ENCODE results near the gene CFAP45.

The CFAP45 gene

GRCh38 chr1:159927211-159927848, 27.4 kb upstream of the CFAP45 start:
- Histone ChIP-seq H3K4me1 (ENCODE audit: control insufficient read depth, insufficient read depth, low read length) (peaks cover 22% of the 10 kb centered on the region), H3K36me3 (ENCODE audit: control insufficient read depth, insufficient read depth, low read length) (peaks cover 4% of the 10 kb centered on the region), H3K27me3 (ENCODE audit: control insufficient read depth, insufficient read depth, low read length) (no peaks in the 10 kb centered on the region), H3K4me3 (ENCODE audit: low read length) (no peak overlapping the region), H3K9ac (ENCODE audit: low read length) (no peak overlapping the region), H3K9me3 (ENCODE audit: control insufficient read depth, low read length) (no peaks in the 10 kb centered on the region)

DNA sequence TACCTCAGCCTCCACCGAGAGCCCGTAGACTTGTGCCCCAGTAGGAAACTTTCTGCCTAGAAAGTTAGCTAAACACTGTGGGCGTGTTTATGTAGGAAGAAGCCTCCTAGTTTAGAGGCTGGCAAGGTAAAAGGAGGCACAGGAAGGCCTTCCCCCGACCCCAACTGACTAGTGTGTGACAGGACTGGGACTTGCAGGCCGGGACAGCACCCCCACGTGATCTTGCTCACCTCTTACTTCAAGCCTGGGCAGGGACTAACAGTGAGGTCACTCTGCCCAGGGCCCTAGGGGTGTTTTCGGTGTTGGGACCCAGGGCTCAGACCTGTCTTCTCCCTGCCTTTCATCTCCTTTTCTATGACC, 25.7 kb upstream of the CFAP45 start:
- Histone ChIP-seq H3K4me1 (ENCODE audit: control insufficient read depth, insufficient read depth, low read length) (peaks cover 38% of the 10 kb centered on the region), H3K9ac (ENCODE audit: low read length) (peak overlapping the region; percentile 98), H3K36me3 (ENCODE audit: control insufficient read depth, insufficient read depth, low read length) (peaks cover 21% of the 10 kb centered on the region), H3K27me3 (ENCODE audit: control insufficient read depth, insufficient read depth, low read length) (no peaks in the 10 kb centered on the region), H3K4me3 (ENCODE audit: low read length) (peak overlapping the region; percentile 97), H3K9me3 (ENCODE audit: control insufficient read depth, low read length) (no peaks in the 10 kb centered on the region)

- H3K36me3 ChIP-seq (ENCODE audit: control insufficient read depth, insufficient read depth, low read length), result peaks cover 27% of the 10 kb centered on the region
- H3K9ac ChIP-seq (ENCODE audit: low read length), result peak within 1 kb of the TSS; percentile 98
- peak within 1 kb of the TSS; percentile 97 for H3K4me3 ChIP-seq (ENCODE audit: low read length)
- H3K9me3 ChIP-seq (ENCODE audit: control insufficient read depth, low read length), result no peaks in the 10 kb centered on the region
- H3K4me1 ChIP-seq (ENCODE audit: control insufficient read depth, insufficient read depth, low read length), result peaks cover 45% of the 10 kb centered on the region
- H3K27me3 ChIP-seq (ENCODE audit: control insufficient read depth, insufficient read depth, low read length), result no peaks in the 10 kb centered on the region
These were observed 25.1 kb upstream of the CFAP45 start, which contains the start of gene TAGLN2 for GRCh38 chr1:159924791-159925718. TAGLN2 (minus strand) TSS chr1:159925507; CDS start chr1:159920509, 4,998 bp downstream.

- H3K36me3 ChIP-seq (ENCODE audit: control insufficient read depth, insufficient read depth, low read length), result peaks cover 36% of the 10 kb centered on the region
- H3K4me3 ChIP-seq (ENCODE audit: low read length), result peak overlapping the region; percentile 97
- H3K9me3 ChIP-seq (ENCODE audit: control insufficient read depth, low read length), result no peaks in the 10 kb centered on the region
- no peaks in the 10 kb centered on the region for H3K27me3 ChIP-seq (ENCODE audit: control insufficient read depth, insufficient read depth, low read length)
- H3K4me1 ChIP-seq (ENCODE audit: control insufficient read depth, insufficient read depth, low read length), result peaks cover 49% of the 10 kb centered on the region
- H3K9ac ChIP-seq (ENCODE audit: low read length), result peak overlapping the region; percentile 98
These were observed 24.2 kb upstream of the CFAP45 start for GRCh38 chr1:159924025-159924790.

- Histone ChIP-seq H3K9me3 (ENCODE audit: control insufficient read depth, low read length) (no peaks in the 10 kb centered on the region), H3K36me3 (ENCODE audit: control insufficient read depth, insufficient read depth, low read length) (peaks cover 42% of the 10 kb centered on the region), H3K4me3 (ENCODE audit: low read length) (peak overlapping the region; percentile 97), H3K9ac (ENCODE audit: low read length) (peak overlapping the region; percentile 98), H3K4me1 (ENCODE audit: control insufficient read depth, insufficient read depth, low read length) (peaks cover 57% of the 10 kb centered on the region), H3K27me3 (ENCODE audit: control insufficient read depth, insufficient read depth, low read length) (no peaks in the 10 kb centered on the region)
These were observed 23.4 kb upstream of the CFAP45 start for GRCh38 chr1:159923203-159924024.

DNA sequence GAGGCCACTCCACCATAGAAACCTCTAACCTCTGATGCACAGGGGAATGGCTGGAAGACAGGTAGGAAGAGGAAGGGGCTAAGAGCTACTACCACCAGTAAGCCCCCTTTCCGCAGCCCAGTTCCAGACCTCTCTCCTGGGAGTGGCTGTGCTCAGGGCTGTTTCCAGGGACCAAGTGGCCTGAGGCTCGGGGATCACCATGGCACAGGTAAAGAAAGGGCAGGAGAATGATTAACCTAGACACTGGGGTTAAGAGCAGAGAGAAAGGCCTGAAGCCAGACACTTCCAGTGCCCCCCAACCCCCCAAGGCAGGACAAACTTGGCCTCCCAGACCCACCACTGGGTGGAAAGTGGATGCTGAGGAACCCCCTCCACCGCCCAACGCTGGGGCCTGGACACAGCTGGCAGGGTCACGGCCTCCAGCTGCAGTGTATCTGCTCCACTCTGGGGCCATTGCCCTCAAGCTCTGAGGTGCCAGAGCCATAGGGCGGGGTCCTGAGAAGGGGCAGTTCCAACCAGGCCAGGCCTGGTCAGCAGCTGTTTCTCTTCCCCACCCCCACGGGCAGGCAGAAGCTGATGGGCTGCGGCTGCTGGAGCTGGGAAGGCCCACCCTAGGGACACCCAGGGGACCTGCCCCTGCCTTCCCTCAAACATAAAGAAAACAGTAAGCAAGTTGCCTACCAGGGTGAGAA, 22.7 kb upstream of the CFAP45 start:
- H3K27me3 ChIP-seq (ENCODE audit: control insufficient read depth, insufficient read depth, low read length), result no peaks in the 10 kb centered on the region
- H3K36me3 ChIP-seq (ENCODE audit: control insufficient read depth, insufficient read depth, low read length), result peaks cover 44% of the 10 kb centered on the region
- H3K9ac ChIP-seq (ENCODE audit: low read length), result peak overlapping the region; percentile 98
- H3K4me3 ChIP-seq (ENCODE audit: low read length), result peak overlapping the region; percentile 97
- peaks cover 65% of the 10 kb centered on the region for H3K4me1 ChIP-seq (ENCODE audit: control insufficient read depth, insufficient read depth, low read length)
- H3K9me3 ChIP-seq (ENCODE audit: control insufficient read depth, low read length), result no peaks in the 10 kb centered on the region

- H3K9ac ChIP-seq (ENCODE audit: low read length), result peak overlapping the region; percentile 98
- peak overlapping the region; percentile 97 for H3K4me3 ChIP-seq (ENCODE audit: low read length)
- H3K9me3 ChIP-seq (ENCODE audit: control insufficient read depth, low read length), result no peaks in the 10 kb centered on the region
- H3K36me3 ChIP-seq (ENCODE audit: control insufficient read depth, insufficient read depth, low read length), result peaks cover 44% of the 10 kb centered on the region
- H3K27me3 ChIP-seq (ENCODE audit: control insufficient read depth, insufficient read depth, low read length), result no peaks in the 10 kb centered on the region
- H3K4me1 ChIP-seq (ENCODE audit: control insufficient read depth, insufficient read depth, low read length), result peaks cover 70% of the 10 kb centered on the region
These were observed 21.9 kb upstream of the CFAP45 start for GRCh38 chr1:159921700-159922504.

DNA sequence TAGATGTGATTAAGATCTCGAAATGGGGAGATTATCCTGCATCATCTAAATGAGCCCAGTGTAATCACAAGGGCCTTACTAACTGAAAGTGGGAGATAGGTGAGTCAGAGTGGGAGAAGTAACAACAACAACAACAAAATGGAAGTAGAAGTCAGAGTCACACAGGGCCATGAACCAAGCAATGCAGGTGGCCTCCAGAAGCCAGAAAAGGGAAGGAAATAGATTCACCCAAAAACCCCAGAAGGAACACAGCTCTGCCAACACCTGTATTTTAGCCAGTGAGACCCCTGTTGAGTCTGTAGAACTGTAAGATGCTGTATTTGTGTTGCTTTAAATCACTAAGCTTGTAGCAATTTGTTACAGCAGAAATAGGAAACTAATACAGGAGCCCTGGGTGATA, 21.3 kb upstream of the CFAP45 start:
- H3K4me3 ChIP-seq (ENCODE audit: low read length), result peak overlapping the region; percentile 97
- H3K9me3 ChIP-seq (ENCODE audit: control insufficient read depth, low read length), result no peaks in the 10 kb centered on the region
- H3K36me3 ChIP-seq (ENCODE audit: control insufficient read depth, insufficient read depth, low read length), result peaks cover 44% of the 10 kb centered on the region
- no peaks in the 10 kb centered on the region for H3K27me3 ChIP-seq (ENCODE audit: control insufficient read depth, insufficient read depth, low read length)
- peak overlapping the region; percentile 98 for H3K9ac ChIP-seq (ENCODE audit: low read length)
- H3K4me1 ChIP-seq (ENCODE audit: control insufficient read depth, insufficient read depth, low read length), result peaks cover 73% of the 10 kb centered on the region

- peak overlapping the region; percentile 26 for H3K4me3 ChIP-seq (ENCODE audit: low read length)
- H3K27me3 ChIP-seq (ENCODE audit: control insufficient read depth, insufficient read depth, low read length), result no peaks in the 10 kb centered on the region
- no peaks in the 10 kb centered on the region for H3K9me3 ChIP-seq (ENCODE audit: control insufficient read depth, low read length)
- H3K9ac ChIP-seq (ENCODE audit: low read length), result peak overlapping the region; percentile 98
- peaks cover 73% of the 10 kb centered on the region for H3K4me1 ChIP-seq (ENCODE audit: control insufficient read depth, insufficient read depth, low read length)
- H3K36me3 ChIP-seq (ENCODE audit: control insufficient read depth, insufficient read depth, low read length), result peaks cover 44% of the 10 kb centered on the region
These were observed 20.7 kb upstream of the CFAP45 start for GRCh38 chr1:159920651-159921050.

DNA sequence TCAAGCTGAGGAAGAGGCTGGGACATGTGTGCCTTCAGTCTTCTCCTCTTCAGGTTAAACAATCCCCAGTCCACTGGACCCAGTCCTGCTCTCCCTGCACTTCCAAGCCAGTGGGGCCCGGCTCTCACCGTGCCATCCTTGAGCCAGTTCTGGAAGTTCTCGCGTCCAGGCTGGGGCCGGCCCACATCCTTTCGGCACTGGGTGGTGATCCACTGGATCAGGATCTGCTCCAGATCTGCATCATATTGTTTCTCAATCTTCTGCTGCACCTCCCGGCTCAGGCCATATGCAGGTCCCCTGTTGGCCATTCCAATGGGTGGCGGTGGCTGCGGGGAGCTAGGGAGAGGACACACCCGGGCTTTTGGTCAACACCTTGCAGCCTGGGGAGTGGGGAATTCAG, 20.2 kb upstream of the CFAP45 start:
- peak overlapping the region; percentile 26 for H3K4me3 ChIP-seq (ENCODE audit: low read length)
- H3K4me1 ChIP-seq (ENCODE audit: control insufficient read depth, insufficient read depth, low read length), result peaks cover 77% of the 10 kb centered on the region
- peaks cover 44% of the 10 kb centered on the region for H3K36me3 ChIP-seq (ENCODE audit: control insufficient read depth, insufficient read depth, low read length)
- no peaks in the 10 kb centered on the region for H3K9me3 ChIP-seq (ENCODE audit: control insufficient read depth, low read length)
- peak overlapping the region; percentile 98 for H3K9ac ChIP-seq (ENCODE audit: low read length)
- H3K27me3 ChIP-seq (ENCODE audit: control insufficient read depth, insufficient read depth, low read length), result no peaks in the 10 kb centered on the region
